Loucy (cell line): ENCODE measurements around the gene PPIP5K1.
"Not testable (repeated sequence)": the region's sequence is repeated elsewhere in the genome, so short reads cannot be mapped to it uniquely, and the experiment has no call there.

Source experiments
- H2AFZ ChIP-seq: fragments of 200-600 bp; sonication (generic); 2 replicates; pipeline ENCODE4 v1.6.0; 2016; ENCODE audit warnings: antibody characterized with exemption, mild to moderate bottlenecking, low read length, moderate library complexity
- H3F3A ChIP-seq: fragments of 200-600 bp; 2 replicates; pipeline ENCODE4 v1.6.0; 2016; ENCODE audit warnings: antibody characterized with exemption, low read depth, mild to moderate bottlenecking
- H3K27me3 ChIP-seq: fragments of 200-600 bp; sonication (generic); 2 replicates; pipeline ENCODE4 v1.6.1; 2014; ENCODE audit warnings: low read length, mild to moderate bottlenecking; ENCODE audit not compliant: insufficient read depth, poor library complexity, severe bottlenecking
- H3K36me3 ChIP-seq: fragments of 200-600 bp; sonication (generic); 2 replicates; pipeline ENCODE4 v1.6.1; 2016; ENCODE audit warnings: low read length; ENCODE audit not compliant: insufficient read depth
- H3K4me1 ChIP-seq: fragments of 200-600 bp; sonication (generic); 2 replicates; pipeline ENCODE4 v1.5.1; 2014; ENCODE audit warnings: low read length, mild to moderate bottlenecking; ENCODE audit not compliant: insufficient read depth, poor library complexity, severe bottlenecking
- H3K4me2 ChIP-seq: fragments of 200-600 bp; sonication (generic); 2 replicates; pipeline ENCODE4 v1.6.0; 2014; ENCODE audit warnings: antibody characterized with exemption, low read length, low read depth, mild to moderate bottlenecking; ENCODE audit not compliant: poor library complexity, severe bottlenecking
- H3K4me3 ChIP-seq: fragments of 200-600 bp; sonication (generic); 2 replicates; pipeline ENCODE4 v1.5.1; 2014; ENCODE audit warnings: low read length, mild to moderate bottlenecking, mixed read lengths; ENCODE audit not compliant: poor library complexity, severe bottlenecking
- H3K79me2 ChIP-seq: fragments of 200-600 bp; sonication (generic); 2 replicates; pipeline ENCODE4 v1.6.1; 2014; ENCODE audit warnings: low read length; ENCODE audit not compliant: insufficient read depth
- H3K9ac ChIP-seq: fragments of 200-600 bp; sonication (generic); 2 replicates; pipeline ENCODE4 v1.6.0; 2014; ENCODE audit warnings: mild to moderate bottlenecking, low read depth, low read length, moderate library complexity; ENCODE audit not compliant: poor library complexity, severe bottlenecking
- H3K9me2 ChIP-seq: fragments of 200-600 bp; sonication (generic); replicated peaks from 2 replicates; pipeline ENCODE4 v1.6.1; 2016; ENCODE audit warnings: low read depth, low read length, mixed read lengths
- H3K9me3 ChIP-seq: fragments of 200-600 bp; sonication (generic); 2 replicates; pipeline ENCODE4 v1.6.1; 2014; ENCODE audit warnings: mild to moderate bottlenecking, antibody characterized with exemption, low read length, low read depth; ENCODE audit not compliant: insufficient read depth
- H4K20me1 ChIP-seq: fragments of 200-600 bp; sonication (generic); 2 replicates; pipeline ENCODE4 v1.6.0; 2014; ENCODE audit warnings: antibody characterized with exemption, low read length, mild to moderate bottlenecking; ENCODE audit not compliant: insufficient read depth, poor library complexity, severe bottlenecking
- CTCF ChIP-seq: fragments of 200-600 bp; sonication (generic); conservative IDR thresholded peaks from 2 replicates; pipeline ENCODE4 v1.5.1; 2014; ENCODE audit warnings: mild to moderate bottlenecking, antibody characterized with exemption, low read length
- EZH2phosphoT487 ChIP-seq: fragments of 200-600 bp; IDR thresholded peaks from 2 replicates; pipeline ENCODE4 v1.6.1; 2018; ENCODE audit warnings: antibody characterized with exemption, mild to moderate bottlenecking, moderate library complexity, borderline replicate concordance

The PPIP5K1 gene

DNA sequence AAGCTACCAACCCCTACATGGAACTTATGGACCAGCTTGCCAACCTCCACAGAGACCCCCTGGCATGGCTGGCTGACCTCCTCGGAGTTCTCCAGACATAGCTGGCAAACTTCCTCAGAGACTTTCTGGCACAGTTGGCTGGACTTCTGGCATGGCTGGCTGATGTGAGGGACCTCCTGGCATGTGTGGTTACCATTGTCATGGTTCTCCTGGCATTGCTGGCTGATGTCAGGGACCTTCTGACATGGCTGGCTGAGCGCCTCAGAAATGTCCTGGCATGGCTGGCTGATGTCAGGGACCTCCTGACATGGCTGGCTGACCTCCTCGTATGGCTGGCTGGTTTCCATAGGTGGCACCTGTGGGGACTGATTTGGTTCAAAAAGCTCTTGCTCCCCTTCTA lies 55.1 kb downstream of the PPIP5K1 start:
- Histone ChIP-seq H3K4me1 (no peaks in the 10 kb centered on the region), H2AFZ (no peak overlapping the region), H3K9me2 (no peaks in the 10 kb centered on the region), H3F3A (no peaks in the 10 kb centered on the region), H3K36me3 (peaks cover 14% of the 10 kb centered on the region; the same call in 1 of the 2 replicates), H3K9me3 (no peaks in the 10 kb centered on the region), H4K20me1 (no peaks in the 10 kb centered on the region), H3K79me2 (no peaks in the 10 kb centered on the region), H3K9ac (no peak overlapping the region), H3K4me2 (no peak overlapping the region), H3K27me3 (no peaks in the 10 kb centered on the region), H3K4me3 (no peak overlapping the region)
- TF ChIP-seq CTCF (no peak), EZH2phosphoT487 (no peak)

GRCh38 chr15:43532826-43533225 lies 57.2 kb downstream of the PPIP5K1 start:
- not testable (repeated sequence) for H2AFZ ChIP-seq, H4K20me1 ChIP-seq, H3K27me3 ChIP-seq, H3K9ac ChIP-seq, H3K9me3 ChIP-seq, H3K4me3 ChIP-seq, H3K4me1 ChIP-seq, H3K4me2 ChIP-seq, H3K9me2 ChIP-seq, H3K79me2 ChIP-seq, H3F3A ChIP-seq
- peaks cover 14% of the 10 kb centered on the region; the same call in 1 of the 2 replicates for H3K36me3 ChIP-seq

DNA sequence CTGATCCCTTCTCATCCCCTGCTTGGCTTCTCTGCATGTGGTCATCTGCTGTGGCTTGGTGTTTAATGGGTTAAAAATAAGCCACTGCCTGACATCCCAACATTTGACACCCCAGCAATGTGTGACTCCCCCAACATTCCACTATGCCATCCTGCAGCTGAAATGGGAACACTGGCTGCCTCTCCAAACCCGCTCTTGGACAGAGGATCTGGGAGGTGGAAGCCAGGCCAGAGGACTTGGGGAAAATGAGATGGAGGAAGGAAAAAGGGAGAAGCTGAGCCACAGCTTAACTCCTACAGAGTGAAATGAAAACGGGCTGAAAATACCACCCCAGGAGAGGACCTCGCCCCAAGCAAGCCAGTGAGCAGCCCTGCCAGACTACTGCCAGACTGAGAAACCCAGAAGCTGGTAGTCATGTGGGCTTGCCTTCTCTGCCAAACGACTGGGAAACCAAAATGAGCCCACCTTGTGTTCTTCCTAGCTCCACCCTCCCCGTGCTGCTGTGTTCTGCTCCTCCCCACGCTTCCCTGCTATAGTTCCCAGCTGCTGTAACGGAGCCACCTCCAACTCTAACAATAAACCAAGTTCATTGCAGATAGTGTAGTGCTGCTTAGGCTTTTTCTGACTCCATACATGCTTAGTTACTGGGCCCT lies 58.9 kb downstream of the PPIP5K1 start:
- TF ChIP-seq CTCF = no peak
- no peak for TF ChIP-seq EZH2phosphoT487
- Histone ChIP-seq H3K79me2 (no peaks in the 10 kb centered on the region), H3K9me3 (no peaks in the 10 kb centered on the region), H3K4me3 (no peak overlapping the region), H4K20me1 (no peaks in the 10 kb centered on the region), H3F3A (no peaks in the 10 kb centered on the region), H3K4me1 (no peaks in the 10 kb centered on the region), H3K27me3 (no peaks in the 10 kb centered on the region), H2AFZ (no peak overlapping the region), H3K36me3 (peaks cover 14% of the 10 kb centered on the region; the same call in 1 of the 2 replicates), H3K4me2 (no peak overlapping the region), H3K9ac (no peak overlapping the region), H3K9me2 (no peaks in the 10 kb centered on the region)
